ENCODE measurements around the gene DCK. TPM values are rescaled to one million over a fixed set of nuclear protein-coding genes. Genes with fewer than 3 reads are reported as not detected.

Gene DCK
- total RNA-seq: 25.8 and 28.6 TPM in 2 replicates

DNA sequence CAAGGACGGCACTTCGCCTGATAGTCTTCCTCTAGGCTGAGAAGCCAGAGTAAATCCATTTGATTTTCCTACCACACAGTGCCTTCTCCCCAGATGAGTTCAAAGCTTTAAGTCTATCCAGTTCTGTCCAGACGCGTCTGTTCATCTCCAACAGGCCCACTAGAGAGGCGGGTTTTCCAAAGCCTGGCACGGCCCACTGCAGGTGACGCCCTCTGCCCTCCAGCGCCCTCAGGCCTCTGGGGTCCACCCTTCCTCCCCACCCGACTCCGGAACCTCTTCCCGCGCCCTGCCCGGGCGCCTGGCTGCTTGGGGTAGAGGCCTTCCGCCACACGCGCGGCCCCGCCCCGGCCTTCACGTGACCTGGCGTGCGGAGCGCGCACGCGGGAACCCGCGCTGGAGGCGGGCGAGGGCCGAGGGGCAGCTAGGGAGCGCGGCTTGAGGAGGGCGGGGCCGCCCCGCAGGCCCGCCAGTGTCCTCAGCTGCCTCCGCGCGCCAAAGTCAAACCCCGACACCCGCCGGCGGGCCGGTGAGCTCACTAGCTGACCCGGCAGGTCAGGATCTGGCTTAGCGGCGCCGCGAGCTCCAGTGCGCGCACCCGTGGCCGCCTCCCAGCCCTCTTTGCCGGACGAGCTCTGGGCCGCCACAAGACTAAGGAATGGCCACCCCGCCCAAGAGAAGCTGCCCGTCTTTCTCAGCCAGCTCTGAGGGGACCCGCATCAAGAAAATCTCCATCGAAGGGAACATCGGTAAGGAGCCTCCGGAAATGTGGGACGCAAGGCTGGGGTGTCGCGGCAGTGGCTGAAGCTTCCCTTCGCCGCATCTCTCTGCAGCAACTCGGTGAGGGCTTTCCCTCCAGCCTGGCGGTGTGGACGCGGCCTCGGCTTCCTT lies at the start of gene DCK:
TSS of gene DCK (plus strand) at position 469 of the 888 bp plus-strand sequence. CDS start at position 656, 187 bp downstream.

Other genes starting within 250 kb of the DCK start
- gene GRSF1, start 153.8 kb upstream of the DCK start, total RNA-seq: 87.6 and 94.7 TPM in 2 replicates
- gene MOB1B, start 91.3 kb upstream of the DCK start, total RNA-seq: 11.6 and 12.1 TPM in 2 replicates

All from tracheal epithelial cell (primary cell).